HepG2 (cell line): Measurements from ENCODE around the gene PAN3.

Experiments used
- CTCF ChIP-seq: sonication (generic); formaldehyde crosslinking; IDR thresholded peaks from 2 replicates; pipeline ENCODE4 v1.5.0; 2020; ENCODE audit warnings: mild to moderate bottlenecking, missing genetic modification reagents, moderate library complexity
- ELK4 ChIP-seq: sonication (generic); formaldehyde crosslinking; IDR thresholded peaks from 2 replicates; pipeline ENCODE4 v1.9.0; 2021; ENCODE audit warnings: missing genetic modification reagents, borderline replicate concordance
- FOXK1 ChIP-seq: sonication (generic); formaldehyde crosslinking; IDR thresholded peaks from 2 replicates; pipeline ENCODE4 v1.4.0; 2020; ENCODE audit warnings: low read depth, missing genetic modification reagents, borderline replicate concordance
- POLR2AphosphoS5 ChIP-seq: IDR thresholded peaks from 2 replicates; pipeline ENCODE4 v1.6.1; 2012; ENCODE audit warnings: low read depth, low read length
- ZNF629 ChIP-seq: sonication (generic); formaldehyde crosslinking; conservative IDR thresholded peaks from 2 replicates; pipeline ENCODE4 v1.5.0; 2020; ENCODE audit warnings: missing genetic modification reagents
- ZNF687 ChIP-seq: sonication (generic); formaldehyde crosslinking; IDR thresholded peaks from 2 replicates; pipeline ENCODE4 v1.5.1; 2020; ENCODE audit warnings: mild to moderate bottlenecking, missing genetic modification reagents, moderate library complexity

- TF ChIP-seq ZNF687 (CRISPR knock-in tag): no peak
- TF ChIP-seq ZNF629: no peak
- no peak for TF ChIP-seq POLR2AphosphoS5
- TF ChIP-seq ELK4 (CRISPR knock-in tag): no peak
- TF ChIP-seq FOXK1 (CRISPR knock-in tag): no peak
- no peak for TF ChIP-seq CTCF (CRISPR knock-in tag)
Observed at GRCh38 chr13:28204690-28205443, 66.5 kb downstream of the PAN3 start.
